Measurements from ENCODE around the gene CYTH1. TPM values are rescaled to one million over a fixed set of nuclear protein-coding genes. Genes with fewer than 3 reads are reported as not detected.

Gene CYTH1
- total RNA-seq, 4 donors from 2014 or later: 88.3 to 262 (median 109) TPM

DNA sequence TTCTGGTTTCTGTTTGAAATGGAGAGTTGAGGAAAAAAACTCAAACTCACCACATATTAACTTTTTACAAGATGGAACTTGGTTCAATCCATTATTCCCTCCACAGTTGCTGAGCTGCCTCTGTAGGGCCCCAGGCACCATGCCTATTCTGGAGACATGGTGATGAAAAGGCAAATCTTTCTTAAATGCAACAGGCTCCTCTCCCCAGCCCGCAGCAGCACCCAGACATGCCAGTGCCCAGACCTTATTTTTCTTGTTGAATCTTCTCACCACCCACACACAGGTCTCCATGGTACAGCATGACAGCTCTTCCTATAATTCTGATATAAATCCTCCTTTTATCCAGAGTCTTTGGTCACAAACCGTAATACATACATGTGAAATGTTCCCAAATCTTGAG lies 7.6 kb downstream of the CYTH1 start:
- H3K27me3 ChIP-seq: no peaks in the 10 kb centered on the region
- peaks cover 0 to 10% (median 6%) of the 10 kb centered on the region in 4 donors for H3K4me1 ChIP-seq
- H3K27ac ChIP-seq: peak overlapping the region; percentile 76 to 100 (median 79)
- TF ChIP-seq POLR2A (IDR thresholded peaks at IDR 0.05): no peak
- TF ChIP-seq, protein P1, sequence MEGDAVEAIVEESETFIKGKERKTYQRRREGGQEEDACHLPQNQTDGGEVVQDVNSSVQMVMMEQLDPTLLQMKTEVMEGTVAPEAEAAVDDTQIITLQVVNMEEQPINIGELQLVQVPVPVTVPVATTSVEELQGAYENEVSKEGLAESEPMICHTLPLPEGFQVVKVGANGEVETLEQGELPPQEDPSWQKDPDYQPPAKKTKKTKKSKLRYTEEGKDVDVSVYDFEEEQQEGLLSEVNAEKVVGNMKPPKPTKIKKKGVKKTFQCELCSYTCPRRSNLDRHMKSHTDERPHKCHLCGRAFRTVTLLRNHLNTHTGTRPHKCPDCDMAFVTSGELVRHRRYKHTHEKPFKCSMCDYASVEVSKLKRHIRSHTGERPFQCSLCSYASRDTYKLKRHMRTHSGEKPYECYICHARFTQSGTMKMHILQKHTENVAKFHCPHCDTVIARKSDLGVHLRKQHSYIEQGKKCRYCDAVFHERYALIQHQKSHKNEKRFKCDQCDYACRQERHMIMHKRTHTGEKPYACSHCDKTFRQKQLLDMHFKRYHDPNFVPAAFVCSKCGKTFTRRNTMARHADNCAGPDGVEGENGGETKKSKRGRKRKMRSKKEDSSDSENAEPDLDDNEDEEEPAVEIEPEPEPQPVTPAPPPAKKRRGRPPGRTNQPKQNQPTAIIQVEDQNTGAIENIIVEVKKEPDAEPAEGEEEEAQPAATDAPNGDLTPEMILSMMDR (IDR thresholded peaks at IDR 0.05): no peak
- peak overlapping the region in 3 of 4 donors; percentile 13 to 38 (median 26) for H3K4me3 ChIP-seq
- peak in 1 of 3 donors; percentile 15 for DNase-seq
- no peaks in the 10 kb centered on the region for H3K9me3 ChIP-seq
- no peaks in the 10 kb centered on the region for H3K36me3 ChIP-seq

DNA sequence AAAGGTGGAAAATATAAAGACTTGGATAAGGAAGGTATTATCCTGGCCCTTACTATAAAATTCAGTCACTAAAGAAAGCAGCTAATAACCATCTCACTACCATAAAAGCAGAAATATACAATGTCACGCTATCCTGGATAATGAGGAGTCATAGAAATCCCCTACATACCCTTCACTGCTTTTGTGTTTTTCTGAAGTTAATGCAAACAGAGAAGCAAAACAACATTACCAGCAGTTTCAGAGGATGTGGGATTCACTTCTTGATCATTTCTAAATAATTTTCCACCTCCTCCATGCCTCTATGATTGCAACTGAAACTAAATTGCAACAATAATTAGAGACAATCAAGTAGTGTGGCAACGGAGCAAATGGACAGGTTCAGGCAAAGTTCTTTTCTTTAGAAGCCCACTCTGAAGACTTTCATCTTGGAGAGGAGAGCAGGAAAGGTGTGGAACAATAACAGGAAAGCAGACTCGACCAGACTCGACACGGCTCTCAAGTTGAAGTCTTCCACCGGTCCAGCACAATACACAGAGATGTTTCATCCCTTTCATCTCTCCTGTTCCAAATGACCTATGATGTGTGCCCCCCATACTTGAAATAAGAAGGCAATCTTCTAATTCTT lies 10.2 kb downstream of the CYTH1 start:
- TF ChIP-seq, protein P1 (IDR thresholded peaks at IDR 0.05): no peak
- no peak for TF ChIP-seq POLR2A (IDR thresholded peaks at IDR 0.05)
- peak overlapping the region in 2 of 4 donors; percentile 2 to 26 for H3K4me3 ChIP-seq
- no peaks in the 10 kb centered on the region for H3K36me3 ChIP-seq
- peak overlapping the region; percentile 2 to 100 (median 34) for H3K27ac ChIP-seq
- H3K27me3 ChIP-seq: no peaks in the 10 kb centered on the region
- no peaks in the 10 kb centered on the region for H3K9me3 ChIP-seq
- peaks cover 0 to 18% (median 4%) of the 10 kb centered on the region in 4 donors for H3K4me1 ChIP-seq
- DNase-seq: no peak

DNA sequence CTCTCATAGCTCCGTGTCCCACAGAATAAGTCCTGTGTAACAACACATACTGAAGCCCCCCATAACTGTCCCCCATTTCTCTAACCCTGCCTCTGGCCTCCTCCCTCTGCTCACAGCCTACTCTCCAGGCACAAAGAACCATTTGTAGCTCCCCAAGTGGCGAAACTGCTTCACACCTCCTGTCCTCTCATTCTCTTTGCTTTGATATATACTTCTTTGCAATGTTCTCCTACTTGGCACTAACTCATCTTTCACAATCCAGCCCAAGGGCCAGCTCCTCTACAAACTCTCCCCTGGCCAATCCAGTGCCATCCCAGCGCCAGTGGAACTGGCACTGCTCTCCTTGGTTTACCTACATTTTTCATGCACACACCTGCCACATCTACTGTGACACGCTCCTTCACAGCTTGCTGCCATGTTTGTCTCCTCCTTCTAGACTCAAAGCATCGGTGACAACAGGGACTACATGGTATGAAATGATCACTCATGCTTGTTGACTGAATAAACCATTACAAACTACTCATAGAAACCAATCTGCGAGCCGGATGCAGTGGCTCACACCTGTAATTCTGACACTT lies 12.8 kb downstream of the CYTH1 start:
- Histone ChIP-seq H3K27ac (peak overlapping the region in 1 of 4 donors; percentile 32), H3K4me3 (no peak overlapping the region), H3K36me3 (no peaks in the 10 kb centered on the region), H3K27me3 (no peaks in the 10 kb centered on the region), H3K4me1 (peaks cover 0 to 17% (median 8%) of the 10 kb centered on the region in 4 donors), H3K9me3 (no peaks in the 10 kb centered on the region)
- TF ChIP-seq POLR2A (IDR thresholded peaks at IDR 0.05): no peak
- TF ChIP-seq, protein P1 (IDR thresholded peaks at IDR 0.05): no peak
- peak in 1 of 3 donors; percentile 17 for DNase-seq

DNA sequence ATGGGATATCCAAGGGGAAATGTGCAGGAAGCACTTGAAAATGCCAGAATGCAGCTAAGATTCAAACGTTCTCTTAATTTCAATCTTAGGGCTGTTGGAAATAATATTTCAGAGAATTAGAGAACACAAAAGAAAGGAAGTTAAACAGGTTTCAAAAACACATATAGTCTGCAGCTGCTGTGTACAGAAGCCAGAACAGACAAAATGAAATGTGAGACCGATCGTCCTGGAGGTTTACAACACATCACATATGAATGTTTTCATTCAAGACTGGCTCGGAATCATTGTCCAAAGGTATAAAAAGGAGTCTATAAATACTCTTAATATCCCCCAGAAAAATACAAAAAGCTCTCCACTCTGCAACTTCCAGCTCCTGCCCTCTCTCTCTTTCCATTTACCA lies 14.3 kb downstream of the CYTH1 start:
- no peaks in the 10 kb centered on the region for H3K27me3 ChIP-seq
- H3K9me3 ChIP-seq: no peaks in the 10 kb centered on the region
- peaks cover 0 to 14% (median 9%) of the 10 kb centered on the region in 4 donors for H3K4me1 ChIP-seq
- peak in 1 of 3 donors; percentile 3 for DNase-seq
- peak overlapping the region in 1 of 4 donors; percentile 32 for H3K27ac ChIP-seq
- H3K4me3 ChIP-seq: no peak overlapping the region
- TF ChIP-seq, protein P1 (IDR thresholded peaks at IDR 0.05): no peak
- TF ChIP-seq POLR2A (IDR thresholded peaks at IDR 0.05): no peak
- H3K36me3 ChIP-seq: no peaks in the 10 kb centered on the region

DNA sequence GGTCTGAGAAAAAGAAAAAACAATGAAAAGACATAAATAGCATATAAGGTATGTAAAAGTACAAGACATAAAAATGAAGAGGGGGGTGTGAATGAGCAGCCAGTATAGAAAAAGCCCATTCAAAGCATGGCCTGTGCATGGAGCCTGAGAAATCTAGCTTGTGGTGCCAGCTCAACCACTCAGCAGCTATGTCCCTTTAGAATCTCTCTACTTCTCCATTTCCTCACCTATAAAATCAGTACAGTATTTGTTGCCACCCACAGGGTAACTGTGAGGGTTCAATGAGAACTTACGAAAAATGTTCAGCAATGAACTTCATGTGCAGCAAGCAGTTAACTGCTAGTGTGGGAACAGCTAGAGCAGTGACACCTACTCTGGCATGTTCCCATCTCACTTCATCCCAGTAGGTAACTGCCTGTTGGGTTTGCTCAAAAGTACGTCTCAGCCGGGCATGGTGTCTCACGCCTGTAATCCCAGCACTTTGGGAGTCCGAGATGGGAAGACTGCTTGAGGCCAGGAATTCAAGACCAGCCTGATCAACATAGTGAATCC lies 15.3 kb downstream of the CYTH1 start:
- no peak overlapping the region for H3K4me3 ChIP-seq
- H3K27ac ChIP-seq: peak overlapping the region in 1 of 4 donors; percentile 40
- DNase-seq: peak in 1 of 3 donors; percentile 15
- TF ChIP-seq POLR2A (IDR thresholded peaks at IDR 0.05): no peak
- TF ChIP-seq, protein P1 (IDR thresholded peaks at IDR 0.05): no peak
- H3K36me3 ChIP-seq: no peaks in the 10 kb centered on the region
- H3K4me1 ChIP-seq: peaks cover 0 to 20% (median 11%) of the 10 kb centered on the region in 4 donors
- H3K9me3 ChIP-seq: no peaks in the 10 kb centered on the region
- no peaks in the 10 kb centered on the region for H3K27me3 ChIP-seq

Data from Peyer's patch (tissue), 4 donors.